UCSD-AML1 (cell line): Measurements from ENCODE around the gene BAG3.
A peak's percentile ranks its signal among the peaks of the same experiment; 100 is the strongest.
"Not testable (repeated sequence)": the region's sequence is repeated elsewhere in the genome, so short reads cannot be mapped to it uniquely, and the experiment has no call there.

ENCODE experiments used
- DNase-seq: peaks from one replicate; lab custom pipeline; 2025; ENCODE audit not compliant: unreplicated experiment; lab: John Stamatoyannopoulos, UW

The BAG3 gene

GRCh38 chr10:119689016-119689580 lies 37.9 kb downstream of the BAG3 start:
- DNase-seq = no peak

- DNase-seq = no peak
Observed at GRCh38 chr10:119691726-119692125, 40.5 kb downstream of the BAG3 start.

- peak; percentile 26 for DNase-seq
Observed at GRCh38 chr10:119693262-119693957, 42.2 kb downstream of the BAG3 start.

GRCh38 chr10:119694608-119695007 lies 43.4 kb downstream of the BAG3 start:
- no peak for DNase-seq

- no peak for DNase-seq
Observed at GRCh38 chr10:119700321-119700954, 49.3 kb downstream of the BAG3 start.

- no peak for DNase-seq
Observed at GRCh38 chr10:119701861-119702260, 50.7 kb downstream of the BAG3 start.

- DNase-seq = no peak
Observed at GRCh38 chr10:119702583-119702982, 51.4 kb downstream of the BAG3 start.

GRCh38 chr10:119703903-119704508 lies 52.8 kb downstream of the BAG3 start:
- DNase-seq = no peak

- DNase-seq = no peak
Observed at GRCh38 chr10:119705434-119705831, 54.3 kb downstream of the BAG3 start.

GRCh38 chr10:119706521-119707278 lies 55.5 kb downstream of the BAG3 start:
- DNase-seq = no peak

- not testable (repeated sequence) for DNase-seq
Observed at GRCh38 chr10:119707331-119707730, 56.2 kb downstream of the BAG3 start.

GRCh38 chr10:119710935-119711334 lies 59.8 kb downstream of the BAG3 start:
- DNase-seq = not testable (repeated sequence)

- DNase-seq = no peak
Observed at GRCh38 chr10:119713744-119714483, 62.7 kb downstream of the BAG3 start.

GRCh38 chr10:119714484-119714816 lies 63.3 kb downstream of the BAG3 start:
- no peak for DNase-seq

GRCh38 chr10:119715628-119716505 lies 64.7 kb downstream of the BAG3 start:
- no peak for DNase-seq

- DNase-seq = no peak
Observed at GRCh38 chr10:119723161-119723560, 72.0 kb downstream of the BAG3 start.

- DNase-seq = peak; percentile 22
Observed at GRCh38 chr10:119723624-119724023, 72.4 kb downstream of the BAG3 start.

GRCh38 chr10:119724593-119725516 lies 73.7 kb downstream of the BAG3 start:
- DNase-seq = peak; percentile 65

- no peak for DNase-seq
Observed at GRCh38 chr10:119725517-119725827, 74.3 kb downstream of the BAG3 start.
